HG02759 (cell line): ENCODE measurements around the gene LILRA5.
"Not testable (repeated sequence)": the region's sequence is repeated elsewhere in the genome, so short reads cannot be mapped to it uniquely, and the experiment has no call there.

Experiments
- ATAC-seq: cut with Tn5 transposase; IDR thresholded peaks from one replicate; pipeline ENCODE4 v1.9.1; 2021; ENCODE audit warnings: mild to moderate bottlenecking, moderate library complexity; ENCODE audit not compliant: unreplicated experiment

LILRA5 gene

GRCh38 chr19:54277111-54277615 is 35.8 kb downstream of the LILRA5 start:
- ATAC-seq: not testable (repeated sequence)

GRCh38 chr19:54275951-54276350 is 37.0 kb downstream of the LILRA5 start:
- ATAC-seq: no peak

DNA sequence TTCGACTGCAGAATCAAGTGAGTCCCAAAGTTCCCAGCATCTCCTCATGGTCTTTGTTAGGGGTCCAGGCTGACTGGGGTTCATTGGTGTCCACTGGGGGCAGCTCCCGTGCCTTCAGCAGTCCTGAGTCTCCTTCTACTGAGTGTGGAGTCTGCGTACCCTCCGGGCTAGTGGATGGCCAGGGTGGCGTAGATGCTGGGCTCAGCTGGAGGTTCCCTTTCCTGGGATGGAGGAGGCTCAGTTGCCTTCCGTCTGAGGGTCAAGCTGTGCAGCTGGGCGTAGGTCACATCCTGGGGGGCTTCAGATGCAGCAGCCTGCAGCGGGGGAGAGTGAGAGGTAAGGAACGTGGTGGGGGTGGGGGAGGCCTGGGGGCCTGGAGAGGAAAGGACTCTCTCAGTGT is 38.5 kb downstream of the LILRA5 start:
- not testable (repeated sequence) for ATAC-seq

DNA sequence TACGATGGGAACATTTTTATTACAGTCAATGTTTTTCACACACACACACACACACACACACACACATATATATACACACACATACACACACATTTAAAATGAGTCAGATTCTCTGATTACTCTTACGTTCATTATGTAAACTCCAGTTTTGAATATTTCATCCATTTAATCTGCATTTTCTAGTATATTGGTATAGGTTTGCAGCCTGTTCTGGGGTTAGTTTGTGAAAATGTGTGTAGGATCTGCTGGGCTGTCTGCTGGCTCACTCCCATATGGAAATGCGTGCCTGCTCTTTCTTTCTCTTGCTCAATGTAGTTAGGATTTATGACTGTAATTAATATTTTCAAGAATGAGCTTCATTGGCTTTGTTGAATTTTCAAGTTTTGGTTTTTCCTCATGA is 39.1 kb downstream of the LILRA5 start:
- ATAC-seq: no peak

- ATAC-seq: not testable (repeated sequence)
Measured at GRCh38 chr19:54272181-54272580, 40.8 kb downstream of the LILRA5 start.

GRCh38 chr19:54271587-54271986 is 41.4 kb downstream of the LILRA5 start:
- ATAC-seq: not testable (repeated sequence)

DNA sequence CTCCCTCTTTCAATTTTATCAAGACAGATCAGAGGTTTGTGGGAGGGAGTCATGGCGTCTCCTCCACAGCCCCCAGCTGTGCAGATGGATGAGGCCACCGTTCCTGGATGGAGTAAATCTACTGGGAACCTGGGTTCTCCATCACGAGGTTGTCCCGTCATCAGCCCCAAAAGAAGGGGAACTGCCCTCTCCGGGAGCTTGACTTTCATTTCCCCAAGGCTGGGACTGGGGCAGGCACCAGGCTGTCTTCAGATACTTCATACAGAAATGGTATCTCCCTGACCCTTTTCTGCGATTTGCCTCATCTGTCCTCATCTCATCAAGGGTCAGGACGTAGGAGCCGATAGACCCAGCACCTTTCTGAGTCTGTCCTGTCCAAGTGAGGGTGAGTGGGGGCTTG is 41.9 kb downstream of the LILRA5 start:
- no peak for ATAC-seq

DNA sequence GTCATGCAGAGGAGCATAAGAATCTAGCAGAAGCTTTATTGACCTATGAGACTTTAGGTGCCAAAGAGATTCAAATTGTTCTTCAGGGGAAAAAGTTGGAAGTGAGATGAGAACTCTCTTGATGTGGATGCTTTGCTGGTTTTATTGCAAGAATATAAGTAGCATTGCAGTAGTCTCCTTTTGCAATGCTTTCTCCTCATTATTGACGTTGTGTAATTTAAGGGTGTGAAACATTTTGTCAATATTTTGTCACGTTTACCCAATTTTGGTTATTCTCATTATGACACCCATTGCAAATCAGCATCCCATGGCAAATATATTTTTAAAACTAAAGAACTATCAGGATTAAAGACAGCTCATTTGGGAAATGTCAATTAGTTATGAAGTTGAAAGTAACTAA is 44.0 kb downstream of the LILRA5 start:
- ATAC-seq: no peak

DNA sequence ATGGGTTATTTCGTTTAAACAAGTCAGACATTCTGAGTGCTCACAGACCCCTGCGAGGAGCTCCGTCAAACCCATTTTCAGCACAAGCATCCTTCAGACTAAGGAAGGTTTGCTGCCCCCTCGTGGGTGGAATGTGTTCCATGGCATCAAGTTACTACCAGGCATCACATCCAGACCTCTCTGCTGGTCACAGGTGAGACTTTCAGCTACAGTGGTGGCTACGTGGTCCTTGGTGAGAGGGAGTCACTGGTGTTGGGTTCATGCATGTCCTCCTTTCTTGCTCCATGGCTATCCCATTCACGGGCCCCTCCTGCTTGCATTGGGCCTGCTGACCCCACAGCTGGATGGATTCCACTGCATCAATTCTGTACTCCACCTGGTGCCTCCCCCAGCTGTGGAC is 46.8 kb downstream of the LILRA5 start:
- no peak for ATAC-seq

DNA sequence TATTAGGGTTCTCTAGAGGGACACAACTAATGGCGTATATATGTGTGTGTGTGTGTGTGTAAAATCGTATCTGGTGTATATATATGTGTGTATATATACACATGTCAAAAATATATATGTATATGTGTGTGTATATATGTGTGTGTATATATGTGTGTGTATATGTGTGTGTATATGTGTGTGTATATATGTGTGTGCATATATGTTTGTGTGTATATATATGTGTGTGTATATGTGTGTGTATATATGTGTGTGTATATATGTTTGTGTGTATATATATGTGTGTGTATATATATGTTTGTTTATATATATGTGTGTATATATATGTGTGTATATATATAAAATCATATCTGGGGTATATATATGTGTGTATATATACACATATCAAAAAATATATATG is 50.5 kb downstream of the LILRA5 start:
- no peak for ATAC-seq

GRCh38 chr19:54262066-54262465 is 50.9 kb downstream of the LILRA5 start:
- no peak for ATAC-seq

DNA sequence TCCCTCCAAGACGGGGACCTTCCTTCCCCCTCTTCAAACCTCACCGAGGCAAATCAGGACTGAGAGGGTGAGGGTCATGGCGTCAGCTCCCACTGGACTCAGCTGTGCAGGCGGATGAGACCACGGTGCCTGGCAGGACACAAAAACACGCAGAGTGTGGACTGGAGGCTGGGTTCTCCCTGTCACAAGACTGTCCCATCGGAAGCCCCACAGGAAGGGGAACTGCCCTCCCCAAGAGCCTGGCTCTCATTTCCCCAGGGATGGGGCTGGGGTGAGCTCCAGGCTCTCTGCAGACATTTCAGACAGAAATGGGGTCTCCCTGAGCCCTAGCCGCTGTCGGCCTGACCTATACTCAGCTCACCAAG is 55.9 kb downstream of the LILRA5 start, which contains the start of gene LILRB5:
Gene LILRB5 (minus strand): TSS at position 158 of the 365 bp plus-strand sequence. CDS start 80 bp downstream, at position 78.
- no peak for ATAC-seq
